ENCODE data around the gene ACER2. TPM values are rescaled to one million over a fixed set of nuclear protein-coding genes. Genes with fewer than 3 reads are reported as not detected.

The ACER2 gene
- total RNA-seq, 2 experiments from 2014 or later, result 1.7 to 2.6 TPM

Other genes starting within 250 kb of the ACER2 start
- 10 to 100 TPM; 29.6 to 35.3 TPM for gene DENND4C, start 178.3 kb upstream of the ACER2 start, total RNA-seq
- 1,000 to 10,000 TPM; 2,209 to 2,222 TPM for gene RPS6, start 28.8 kb upstream of the ACER2 start, total RNA-seq

Data from activated CD8-positive, alpha-beta T cell treated with anti-CD3 and anti-CD28 coated beads, Interleukin-2, amount 10 ng/mL, durations not matched to agents 7 days and 5 days (primary cell).